ENCODE data around the gene GAL3ST2.
A peak's percentile ranks its signal among the peaks of the same experiment; 100 is the strongest.

GAL3ST2 gene

DNA sequence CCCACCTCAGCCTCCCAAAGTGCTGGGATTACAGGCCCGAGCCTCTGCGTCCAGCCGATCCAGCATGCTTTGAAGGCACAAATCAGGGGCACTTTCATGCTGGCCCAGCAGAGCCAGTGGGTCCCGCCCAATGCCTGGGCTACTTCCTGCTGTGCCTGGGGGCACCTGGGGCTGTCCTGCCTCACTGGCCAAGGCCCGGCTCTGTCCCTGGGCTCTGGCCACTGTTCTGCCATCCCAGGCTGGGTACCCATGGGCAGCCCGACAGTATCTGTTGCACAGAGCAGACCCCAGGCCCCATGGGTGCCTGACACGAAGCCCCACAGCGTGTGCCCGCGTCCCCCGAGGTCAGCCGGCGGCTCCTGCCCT lies 6.8 kb upstream of the GAL3ST2 start:
- 86% methylated on average over 13 of the region's 13 CpGs for WGBS

DNA sequence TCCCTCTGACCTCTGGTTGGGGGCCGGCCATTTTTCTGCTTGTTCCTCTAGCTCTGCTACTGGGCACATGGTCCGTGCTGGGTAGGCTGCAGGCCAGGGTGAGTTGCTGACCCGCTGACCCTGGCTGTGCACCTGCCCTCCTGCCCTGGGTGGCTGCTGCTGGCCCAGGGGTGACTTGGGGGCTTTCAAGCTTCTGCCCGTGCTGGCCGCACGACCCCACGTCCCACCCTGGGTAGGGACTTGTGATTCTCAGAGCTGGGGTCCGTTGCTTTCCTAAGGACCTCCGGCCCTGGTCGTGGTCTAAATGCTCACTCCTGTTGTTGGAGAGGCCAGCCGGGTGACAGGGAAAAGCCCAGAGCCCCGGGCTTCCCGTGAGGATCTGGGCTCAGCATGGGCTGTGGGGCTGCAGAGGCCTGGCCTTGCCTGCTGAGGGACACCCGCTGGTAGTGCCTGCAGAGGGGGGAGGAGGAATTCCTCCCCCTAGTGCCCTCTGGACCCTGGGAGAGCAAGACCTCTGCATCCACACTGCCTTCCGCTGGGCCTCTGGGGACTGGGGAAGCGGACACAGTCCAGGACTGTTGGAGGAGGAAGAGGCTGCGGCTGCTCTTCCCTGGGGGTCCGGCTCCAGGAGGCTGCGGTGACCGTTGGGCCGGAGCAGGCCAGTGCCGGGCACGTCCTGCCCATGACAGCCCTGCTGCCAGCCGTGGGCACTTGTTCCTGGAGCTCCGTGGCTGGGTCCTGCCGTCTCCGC lies 6.3 kb upstream of the GAL3ST2 start:
- H3K79me1 ChIP-seq (replicated peaks; ENCODE audit: low read length, poor library complexity, severe bottlenecking), result no peaks in the 10 kb centered on the region
- no peak overlapping the region for H4K91ac ChIP-seq (ENCODE audit: low read length)
- H2AFZ ChIP-seq (ENCODE audit: low read depth, low read length), result no peak overlapping the region
- H3K23ac ChIP-seq (ENCODE audit: low read length in 2 of 2), result no peak overlapping the region
- H3K14ac ChIP-seq (ENCODE audit: low read length in 2 of 2), result no peak overlapping the region
- H3K27ac ChIP-seq (ENCODE audit: low read length, poor library complexity, severe bottlenecking), result no peak overlapping the region
- H3K4me1 ChIP-seq (ENCODE audit: control insufficient read depth, insufficient read depth, low read depth, low read length), result peaks cover 42% of the 10 kb centered on the region
- 66% methylated on average over 27 of the region's 27 CpGs for WGBS
- H3K27me3 ChIP-seq (ENCODE audit: control insufficient read depth in 1 of 2, insufficient read depth in 1 of 2, low read length in 2 of 2), result peaks cover 0 to 28% of the 10 kb centered on the region in 2 experiments
- H2BK120ac ChIP-seq (ENCODE audit: low read depth, low read length), result no peak overlapping the region
- H2BK12ac ChIP-seq (ENCODE audit: low read length in 2 of 2), result no peak overlapping the region
- no peak overlapping the region for H3K9ac ChIP-seq (ENCODE audit: low read length)
- H3K36me3 ChIP-seq (ENCODE audit: control insufficient read depth in 1 of 2, insufficient read depth in 2 of 2, low read depth in 1 of 2, low read length in 2 of 2), result peaks cover 0 to 28% of the 10 kb centered on the region in 2 experiments
- H2BK15ac ChIP-seq (ENCODE audit: low read depth, poor library complexity, severe bottlenecking), result no peak overlapping the region
- no peak overlapping the region for H3K4me2 ChIP-seq (ENCODE audit: low read length, poor library complexity, severe bottlenecking)
- no peak for DNase-seq
- no peak overlapping the region for H3K4me3 ChIP-seq (ENCODE audit: insufficient read depth in 1 of 2, low read depth in 1 of 2, low read length in 2 of 2)
- no peak overlapping the region for H3K18ac ChIP-seq (ENCODE audit: low read depth in 1 of 2, low read length in 2 of 2)
- H4K8ac ChIP-seq (ENCODE audit: low read length), result no peak overlapping the region
- no peak overlapping the region for H2BK5ac ChIP-seq (ENCODE audit: low read depth, low read length, poor library complexity, severe bottlenecking)
- no peak overlapping the region for H2AK5ac ChIP-seq (ENCODE audit: low read length, severe bottlenecking)
- no peak overlapping the region for H3K4ac ChIP-seq (ENCODE audit: low read depth in 1 of 2, low read length in 2 of 2)
- no peaks in the 10 kb centered on the region for H3K9me3 ChIP-seq (ENCODE audit: control insufficient read depth, low read length)

More for the DNA sequence above, 6.8 kb upstream of the GAL3ST2 start:
- Histone ChIP-seq H3K23ac (ENCODE audit: low read length in 2 of 2) (no peak overlapping the region), H3K14ac (ENCODE audit: low read length in 2 of 2) (no peak overlapping the region), H3K4me2 (ENCODE audit: low read length, poor library complexity, severe bottlenecking) (no peak overlapping the region), H3K9me3 (ENCODE audit: control insufficient read depth, low read length) (no peaks in the 10 kb centered on the region), H2BK15ac (ENCODE audit: low read depth, poor library complexity, severe bottlenecking) (no peak overlapping the region), H3K27ac (ENCODE audit: low read length, poor library complexity, severe bottlenecking) (no peak overlapping the region), H3K27me3 (ENCODE audit: control insufficient read depth in 1 of 2, insufficient read depth in 1 of 2, low read length in 2 of 2) (peaks cover 0 to 23% of the 10 kb centered on the region in 2 experiments), H2AFZ (ENCODE audit: low read depth, low read length) (no peak overlapping the region), H3K36me3 (ENCODE audit: control insufficient read depth in 1 of 2, insufficient read depth in 2 of 2, low read depth in 1 of 2, low read length in 2 of 2) (peaks cover 0 to 30% of the 10 kb centered on the region in 2 experiments), H2BK12ac (ENCODE audit: low read length in 2 of 2) (no peak overlapping the region), H2BK120ac (ENCODE audit: low read depth, low read length) (no peak overlapping the region), H4K8ac (ENCODE audit: low read length) (no peak overlapping the region), H3K4me3 (ENCODE audit: insufficient read depth in 1 of 2, low read depth in 1 of 2, low read length in 2 of 2) (no peak overlapping the region), H4K91ac (ENCODE audit: low read length) (no peak overlapping the region), H3K79me1 (replicated peaks; ENCODE audit: low read length, poor library complexity, severe bottlenecking) (peaks cover 2% of the 10 kb centered on the region), H3K18ac (ENCODE audit: low read depth in 1 of 2, low read length in 2 of 2) (no peak overlapping the region), H2AK5ac (ENCODE audit: low read length, severe bottlenecking) (no peak overlapping the region), H3K9ac (ENCODE audit: low read length) (no peak overlapping the region), H2BK5ac (ENCODE audit: low read depth, low read length, poor library complexity, severe bottlenecking) (no peak overlapping the region), H3K4ac (ENCODE audit: low read depth in 1 of 2, low read length in 2 of 2) (no peak overlapping the region), H3K4me1 (ENCODE audit: control insufficient read depth, insufficient read depth, low read depth, low read length) (peaks cover 37% of the 10 kb centered on the region)
- no peak for DNase-seq

DNA sequence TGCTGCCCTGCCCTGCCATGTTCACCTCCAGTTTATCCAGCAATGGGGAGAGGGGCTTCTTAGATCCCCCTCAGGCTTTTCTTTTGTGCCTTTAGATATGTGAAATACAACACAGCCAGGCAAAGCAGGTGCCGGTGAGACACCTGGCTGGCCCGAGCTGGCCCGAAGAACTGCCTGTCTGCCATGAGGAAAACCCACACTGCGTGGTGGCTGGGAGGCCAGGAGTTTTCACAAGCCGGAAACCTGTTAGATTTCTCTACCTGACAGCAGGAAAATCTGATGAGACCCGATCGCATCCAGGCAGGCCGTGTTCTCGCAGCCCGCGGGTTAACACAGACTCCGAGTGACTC lies 5.7 kb upstream of the GAL3ST2 start:
- Histone ChIP-seq H3K4ac (ENCODE audit: low read depth in 1 of 2, low read length in 2 of 2) (no peak overlapping the region), H3K4me2 (ENCODE audit: low read length, poor library complexity, severe bottlenecking) (no peak overlapping the region), H2BK15ac (ENCODE audit: low read depth, poor library complexity, severe bottlenecking) (no peak overlapping the region), H3K18ac (ENCODE audit: low read depth in 1 of 2, low read length in 2 of 2) (no peak overlapping the region), H2BK5ac (ENCODE audit: low read depth, low read length, poor library complexity, severe bottlenecking) (no peak overlapping the region), H4K91ac (ENCODE audit: low read length) (peak overlapping the region; percentile 85), H3K4me3 (ENCODE audit: insufficient read depth in 1 of 2, low read depth in 1 of 2, low read length in 2 of 2) (peak overlapping the region in 1 of 2 experiments; percentile 36), H2BK120ac (ENCODE audit: low read depth, low read length) (no peak overlapping the region), H3K27me3 (ENCODE audit: control insufficient read depth in 1 of 2, insufficient read depth in 1 of 2, low read length in 2 of 2) (peaks cover 0 to 34% of the 10 kb centered on the region in 2 experiments), H2BK12ac (ENCODE audit: low read length in 2 of 2) (no peak overlapping the region), H3K79me1 (replicated peaks; ENCODE audit: low read length, poor library complexity, severe bottlenecking) (no peaks in the 10 kb centered on the region), H3K36me3 (ENCODE audit: control insufficient read depth in 1 of 2, insufficient read depth in 2 of 2, low read depth in 1 of 2, low read length in 2 of 2) (peaks cover 0 to 28% of the 10 kb centered on the region in 2 experiments), H2AFZ (ENCODE audit: low read depth, low read length) (no peak overlapping the region), H3K14ac (ENCODE audit: low read length in 2 of 2) (no peak overlapping the region), H3K23ac (ENCODE audit: low read length in 2 of 2) (no peak overlapping the region), H3K9me3 (ENCODE audit: control insufficient read depth, low read length) (no peaks in the 10 kb centered on the region), H3K4me1 (ENCODE audit: control insufficient read depth, insufficient read depth, low read depth, low read length) (peaks cover 48% of the 10 kb centered on the region), H3K9ac (ENCODE audit: low read length) (no peak overlapping the region), H2AK5ac (ENCODE audit: low read length, severe bottlenecking) (no peak overlapping the region), H3K27ac (ENCODE audit: low read length, poor library complexity, severe bottlenecking) (no peak overlapping the region), H4K8ac (ENCODE audit: low read length) (no peak overlapping the region)
- DNase-seq, result no peak
- 96% methylated on average over 12 of the region's 12 CpGs for WGBS

DNA sequence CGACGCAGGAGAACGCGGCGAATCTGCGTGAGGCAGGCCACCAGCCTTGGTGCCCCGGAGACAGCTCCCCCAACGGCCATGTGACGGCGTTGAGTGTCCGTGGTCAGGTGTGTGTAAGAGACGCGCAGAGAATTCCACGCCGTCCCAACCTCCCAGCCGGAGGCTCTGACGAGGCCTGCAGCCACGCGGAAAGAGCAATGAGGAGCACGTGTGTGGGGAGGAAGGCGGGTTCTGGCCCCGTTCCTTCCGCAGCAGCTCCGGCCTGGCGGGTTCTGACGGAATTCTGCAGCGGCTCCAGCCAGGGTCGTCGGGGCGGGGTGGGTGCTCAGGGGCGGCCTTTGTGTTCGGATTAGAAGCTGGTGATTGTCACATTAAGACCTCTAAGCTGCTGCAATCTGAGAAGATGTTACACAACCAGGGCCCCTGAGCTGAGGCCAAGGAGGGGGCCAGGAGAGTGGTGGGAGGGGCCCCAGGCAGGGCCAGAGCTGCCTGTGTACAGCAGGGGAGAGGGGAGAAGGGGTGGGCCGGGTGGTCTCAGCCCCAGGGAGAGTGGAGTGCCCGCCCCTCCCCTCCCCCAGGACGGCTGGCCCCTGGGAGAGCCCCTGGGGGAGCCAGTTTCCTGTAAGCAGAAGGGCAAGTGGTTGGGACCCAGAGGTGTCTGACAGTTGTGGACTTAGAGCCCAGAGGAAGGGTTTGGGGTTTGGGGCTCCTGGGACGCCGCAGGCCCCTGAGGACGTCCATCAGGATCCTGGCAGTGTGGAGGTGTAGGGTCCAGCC lies 5.1 kb upstream of the GAL3ST2 start:
- 87% methylated on average over 38 of the region's 38 CpGs for WGBS
- no peak overlapping the region for H3K14ac ChIP-seq (ENCODE audit: low read length in 2 of 2)
- H3K9me3 ChIP-seq (ENCODE audit: control insufficient read depth, low read length), result no peaks in the 10 kb centered on the region
- no peak overlapping the region for H3K9ac ChIP-seq (ENCODE audit: low read length)
- H2BK12ac ChIP-seq (ENCODE audit: low read length in 2 of 2), result no peak overlapping the region
- H3K4me1 ChIP-seq (ENCODE audit: control insufficient read depth, insufficient read depth, low read depth, low read length), result peaks cover 48% of the 10 kb centered on the region
- peak overlapping the region in 1 of 2 experiments; percentile 36 for H3K4me3 ChIP-seq (ENCODE audit: insufficient read depth in 1 of 2, low read depth in 1 of 2, low read length in 2 of 2)
- H3K79me1 ChIP-seq (replicated peaks; ENCODE audit: low read length, poor library complexity, severe bottlenecking), result no peaks in the 10 kb centered on the region
- DNase-seq, result no peak
- H2AFZ ChIP-seq (ENCODE audit: low read depth, low read length), result no peak overlapping the region
- no peak overlapping the region for H3K23ac ChIP-seq (ENCODE audit: low read length in 2 of 2)
- peaks cover 0 to 28% of the 10 kb centered on the region in 2 experiments for H3K36me3 ChIP-seq (ENCODE audit: control insufficient read depth in 1 of 2, insufficient read depth in 2 of 2, low read depth in 1 of 2, low read length in 2 of 2)
- peak overlapping the region; percentile 23 for H4K8ac ChIP-seq (ENCODE audit: low read length)
- H3K4me2 ChIP-seq (ENCODE audit: low read length, poor library complexity, severe bottlenecking), result no peak overlapping the region
- H3K4ac ChIP-seq (ENCODE audit: low read depth in 1 of 2, low read length in 2 of 2), result no peak overlapping the region
- no peak overlapping the region for H3K27ac ChIP-seq (ENCODE audit: low read length, poor library complexity, severe bottlenecking)
- H3K18ac ChIP-seq (ENCODE audit: low read depth in 1 of 2, low read length in 2 of 2), result no peak overlapping the region
- H2BK120ac ChIP-seq (ENCODE audit: low read depth, low read length), result no peak overlapping the region
- no peak overlapping the region for H2BK15ac ChIP-seq (ENCODE audit: low read depth, poor library complexity, severe bottlenecking)
- peak overlapping the region; percentile 28 for H2AK5ac ChIP-seq (ENCODE audit: low read length, severe bottlenecking)
- H3K27me3 ChIP-seq (ENCODE audit: control insufficient read depth in 1 of 2, insufficient read depth in 1 of 2, low read length in 2 of 2), result peaks cover 0 to 40% of the 10 kb centered on the region in 2 experiments
- H2BK5ac ChIP-seq (ENCODE audit: low read depth, low read length, poor library complexity, severe bottlenecking), result no peak overlapping the region
- peak overlapping the region; percentile 85 for H4K91ac ChIP-seq (ENCODE audit: low read length)
